Kidney (tissue), 14 donors: ENCODE results near the gene IGSF8. TPM values are rescaled to one million over a fixed set of nuclear protein-coding genes. Genes with fewer than 3 reads are reported as not detected.

Experiments
- DNase-seq, 5 donors: peaks; one replicate each; pipeline ENCODE4 v3.0.0-alpha.2; 2013 to 2020
- FAIRE-seq: peaks from 2 replicates; lab custom pipeline; 2012; peaks lifted over from hg19 to GRCh38; lab: Jason Lieb, UNC
- H3K27ac ChIP-seq, 2 donors: one replicate each; pipeline ENCODE4 v1.7.0; 2013; ENCODE audit warnings: low read depth in 2 of 2, low read length in 2 of 2, inconsistent platforms in 1 of 2
- H3K27me3 ChIP-seq: one replicate; pipeline ENCODE4 v1.7.1; 2013; ENCODE audit warnings: low read length, inconsistent platforms; ENCODE audit not compliant: control insufficient read depth, insufficient read depth
- H3K36me3 ChIP-seq, 3 donors: one replicate each; pipeline versions ENCODE4 v1.7.0 to v1.7.1; 2013; ENCODE audit warnings: low read length in 3 of 3, control low read depth in 1 of 3, inconsistent platforms in 1 of 3; ENCODE audit not compliant: insufficient read depth in 3 of 3, control insufficient read depth in 2 of 3
- H3K4me1 ChIP-seq, 3 donors: one replicate each; pipeline versions ENCODE4 v1.7.0 to v1.7.1; 2013; ENCODE audit warnings: low read length in 3 of 3, inconsistent platforms in 1 of 3, low read depth in 1 of 3; ENCODE audit not compliant: control insufficient read depth in 2 of 3, insufficient read depth in 2 of 3
- H3K4me3 ChIP-seq, 3 donors: one replicate each; pipeline versions ENCODE4 v1.7.0 to v1.8.1; 2013; ENCODE audit warnings: low read length in 3 of 3, control low read depth in 1 of 3, inconsistent platforms in 1 of 3
- H3K9ac ChIP-seq, 3 donors: one replicate each; pipeline versions ENCODE4 v1.7.0 to v1.7.1; 2013; ENCODE audit warnings: low read length in 3 of 3, control low read depth in 1 of 3, inconsistent platforms in 1 of 3
- H3K9me3 ChIP-seq, 3 donors: one replicate each; pipeline versions ENCODE4 v1.7.0 to v1.7.1; 2013; ENCODE audit warnings: low read length in 3 of 3, control low read depth in 1 of 3, inconsistent platforms in 1 of 3; ENCODE audit not compliant: control insufficient read depth in 2 of 3, insufficient read depth in 1 of 3
- CTCF ChIP-seq: IDR thresholded peaks from 3 replicates; pipeline ENCODE4 v1.5.1; 2012; ENCODE audit warnings: mild to moderate bottlenecking, moderate library complexity, borderline replicate concordance; ENCODE audit not compliant: insufficient read depth; ENCODE audit errors: extremely low read depth
- intact Hi-C: fragments of 100-400 bp; cut with DNase I; formaldehyde crosslinking; loops from one replicate; pipeline ENCODE4 v1.11.1; 2022
- polyA plus RNA-seq: library from polyadenylated mRNA; stranded (reverse); fragments of 350-450 nt; fragmentation: Illumina TruSeq; extraction: RNeasy Lipid Tissue Mini Kit (QIAGEN cat#74804); gene quantifications from one replicate; pipeline ENCODE4 v1.2.3, GENCODE V29; 2014; ENCODE audit warnings: low read depth, low replicate concordance; ENCODE audit not compliant: insufficient read depth
- total RNA-seq: library from RNA; stranded (reverse); fragmentation: NEBNext Ultra II Directional; extraction: Animal tissue kit (Norgen Biotek cat#: 25700); gene quantifications from one replicate; pipeline ENCODE4 v1.2.1, GENCODE V29; 2021
- donor health status: control.
- donor health status: control.
- donor health status: control.
- donor health status: control.
- donor health status: control.
- donor health status: DM: yes; HTN: yes; CAD: no.
- donor health status: Normal renal cell carcinoma (clear cell type).

IGSF8 gene
- total and polyA plus RNA-seq, 2 donors from 2014 or later = 40.9 to 47.0 TPM

GRCh38 chr1:160046494-160047110 lies 51.8 kb downstream of the IGSF8 start:
- no peak overlapping the region for H3K9ac ChIP-seq
- no peaks in the 10 kb centered on the region for H3K36me3 ChIP-seq
- peak; percentile 52 for TF ChIP-seq CTCF
- intact Hi-C loops = no loop called here
- DNase-seq = peak in 4 of 5 donors; percentile 31 to 61 (median 48)
- H3K27ac ChIP-seq = no peak overlapping the region
- no peaks in the 10 kb centered on the region for H3K27me3 ChIP-seq
- H3K4me3 ChIP-seq = no peak overlapping the region
- H3K9me3 ChIP-seq = no peaks in the 10 kb centered on the region
- peaks cover 0 to 5% (median 0%) of the 10 kb centered on the region in 3 donors for H3K4me1 ChIP-seq
- no peak for FAIRE-seq

- Histone ChIP-seq H3K4me3 (no peak overlapping the region), H3K9ac (no peak overlapping the region), H3K9me3 (no peaks in the 10 kb centered on the region), H3K36me3 (no peaks in the 10 kb centered on the region), H3K27me3 (no peaks in the 10 kb centered on the region), H3K27ac (no peak overlapping the region), H3K4me1 (peaks cover 0 to 5% (median 0%) of the 10 kb centered on the region in 3 donors)
- no peak for DNase-seq
- intact Hi-C loops = no loop called here
- FAIRE-seq = no peak
- TF ChIP-seq CTCF = no peak
Measured at GRCh38 chr1:160045653-160046052, 52.8 kb downstream of the IGSF8 start.

- Histone ChIP-seq H3K36me3 (no peaks in the 10 kb centered on the region), H3K27me3 (no peaks in the 10 kb centered on the region), H3K4me1 (peaks cover 0 to 5% (median 0%) of the 10 kb centered on the region in 3 donors), H3K9ac (no peak overlapping the region), H3K9me3 (no peaks in the 10 kb centered on the region), H3K4me3 (no peak overlapping the region), H3K27ac (no peak overlapping the region)
- DNase-seq = no peak
- FAIRE-seq = no peak
- intact Hi-C loops = no loop called here
- TF ChIP-seq CTCF = no peak
Measured at GRCh38 chr1:160043543-160043942, 54.9 kb downstream of the IGSF8 start.

Other genes with a start within 250 kb of the IGSF8 start
- gene VSIG8, start 236.0 kb downstream of the IGSF8 start, total RNA-seq = not detected
- gene VSIG8, start 236.0 kb downstream of the IGSF8 start, polyA plus RNA-seq = 8.1 TPM
- 1.0 TPM for gene CFAP45, start 198.5 kb downstream of the IGSF8 start, total RNA-seq
- 14.2 TPM for gene CFAP45, start 198.5 kb downstream of the IGSF8 start, polyA plus RNA-seq
- 358 TPM for gene TAGLN2, start 173.1 kb downstream of the IGSF8 start, total RNA-seq
- gene TAGLN2, start 173.1 kb downstream of the IGSF8 start, polyA plus RNA-seq = 223 TPM
- 0.88 TPM for gene IGSF9, start 153.0 kb downstream of the IGSF8 start, total RNA-seq
- gene IGSF9, start 153.0 kb downstream of the IGSF8 start, polyA plus RNA-seq = 1.3 TPM
- not detected for gene SLAMF9, start 144.4 kb downstream of the IGSF8 start, total RNA-seq
- not detected for gene SLAMF9, start 144.4 kb downstream of the IGSF8 start, polyA plus RNA-seq
- gene PIGM, start 66.6 kb downstream of the IGSF8 start, total RNA-seq = 8.5 TPM
- 3.3 TPM for gene PIGM, start 66.6 kb downstream of the IGSF8 start, polyA plus RNA-seq
- gene KCNJ10, start 28.5 kb downstream of the IGSF8 start, total RNA-seq = 4.9 TPM
- gene KCNJ10, start 28.5 kb downstream of the IGSF8 start, polyA plus RNA-seq = 57.6 TPM
- not detected for gene KCNJ9, start 17.1 kb downstream of the IGSF8 start, total RNA-seq
- 0.09 TPM for gene KCNJ9, start 17.1 kb downstream of the IGSF8 start, polyA plus RNA-seq
- gene ATP1A2, start 17.1 kb upstream of the IGSF8 start, total RNA-seq = 4.1 TPM
- gene ATP1A2, start 17.1 kb upstream of the IGSF8 start, polyA plus RNA-seq = 5.5 TPM
- 0.19 TPM for gene ATP1A4, start 53.0 kb upstream of the IGSF8 start, total RNA-seq
- gene ATP1A4, start 53.0 kb upstream of the IGSF8 start, polyA plus RNA-seq = not detected
- 0.57 TPM for gene CASQ1, start 92.0 kb upstream of the IGSF8 start, total RNA-seq
- gene CASQ1, start 92.0 kb upstream of the IGSF8 start, polyA plus RNA-seq = not detected
- 112 TPM for gene PEA15, start 106.8 kb upstream of the IGSF8 start, total RNA-seq
- 143 TPM for gene PEA15, start 106.8 kb upstream of the IGSF8 start, polyA plus RNA-seq
- 136 TPM for gene DCAF8, start 163.9 kb upstream of the IGSF8 start, total RNA-seq
- gene DCAF8, start 163.9 kb upstream of the IGSF8 start, polyA plus RNA-seq = 69.6 TPM
- 67.9 TPM for gene PEX19, start 186.5 kb upstream of the IGSF8 start, total RNA-seq
- 49.8 TPM for gene PEX19, start 186.5 kb upstream of the IGSF8 start, polyA plus RNA-seq
- gene COPA, start 244.6 kb upstream of the IGSF8 start, total RNA-seq = 160 TPM
- gene COPA, start 244.6 kb upstream of the IGSF8 start, polyA plus RNA-seq = 50.1 TPM
- 109 TPM for gene NCSTN, start 244.8 kb upstream of the IGSF8 start, total RNA-seq
- gene NCSTN, start 244.8 kb upstream of the IGSF8 start, polyA plus RNA-seq = 73.9 TPM